ENCODE data around the gene CNOT6L. TPM values are rescaled to one million over a fixed set of nuclear protein-coding genes. Genes with fewer than 3 reads are reported as not detected.
A peak's percentile ranks its signal among the peaks of the same experiment; 100 is the strongest.
"Not testable (repeated sequence)": the region's sequence is repeated elsewhere in the genome, so short reads cannot be mapped to it uniquely, and the experiment has no call there.

Gene CNOT6L
- total RNA-seq (2014; rRNA removed; shearing (Covaris generic)), result 3.2 and 4.2 TPM in 2 replicates

DNA sequence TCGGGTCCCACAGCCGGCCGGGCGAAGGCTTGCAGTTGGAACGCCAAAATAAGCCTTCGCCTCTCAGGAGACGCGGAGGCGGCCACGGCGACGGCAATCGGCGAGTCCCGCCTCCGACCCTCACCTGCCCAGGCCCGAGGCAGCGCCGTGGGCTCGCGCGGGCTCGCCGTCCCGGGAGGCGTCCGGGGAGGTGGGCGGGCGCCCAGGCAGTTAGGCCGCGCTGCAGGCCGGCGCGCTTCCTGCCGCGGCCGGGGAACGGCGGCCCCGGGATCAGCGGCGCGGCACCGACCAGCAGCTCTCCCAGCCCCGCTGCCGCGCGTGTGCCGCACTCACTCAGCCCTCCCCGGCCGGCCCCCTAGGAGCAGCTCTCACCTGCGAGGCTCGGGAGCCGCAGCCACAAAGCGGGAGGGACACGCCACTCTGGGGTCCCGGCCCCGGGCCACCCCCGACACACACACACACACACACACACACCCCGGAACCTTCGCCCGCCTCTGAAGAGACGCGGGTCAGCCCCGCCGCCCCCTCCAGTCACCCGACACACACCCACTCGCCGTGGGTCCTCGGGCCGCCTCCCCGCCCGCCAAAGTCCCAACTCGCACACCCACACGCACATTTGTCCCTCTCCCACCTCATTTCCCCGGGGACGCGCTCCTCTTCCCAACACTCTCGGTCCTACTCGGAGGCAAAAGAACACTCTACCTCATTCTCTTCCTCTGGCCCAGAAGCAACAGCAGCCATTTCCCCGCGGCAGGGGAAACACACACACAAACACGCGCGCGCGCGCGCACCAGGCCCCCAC lies at the start of gene CNOT6L:
CNOT6L (minus strand) TSS at position 767 of the 802 bp plus-strand sequence; CDS start at position 707, 60 bp downstream.
- peak; percentile 62 for DNase-seq (ENCODE audit: low read depth)

DNA sequence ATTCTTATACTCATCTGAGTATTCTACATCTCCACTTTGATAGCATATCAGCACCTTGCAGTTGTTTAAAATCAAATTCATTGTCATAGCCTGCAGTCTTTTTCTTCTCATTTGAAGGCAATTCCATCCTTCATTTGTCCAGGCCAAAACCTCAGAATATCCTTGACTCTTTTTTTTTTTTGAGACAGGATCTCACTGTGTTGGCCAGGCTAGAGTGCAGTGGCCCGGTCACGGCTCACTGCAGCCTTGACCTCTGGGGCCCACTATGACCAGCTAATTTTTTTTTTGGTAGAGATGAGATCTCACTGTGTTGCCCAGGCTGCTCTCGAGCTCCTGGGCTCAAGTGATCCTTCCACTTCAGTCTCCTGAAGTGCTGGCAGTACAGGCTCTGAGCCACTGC lies 46.1 kb upstream of the CNOT6L start:
- DNase-seq (ENCODE audit: low read depth), result no peak

- DNase-seq (ENCODE audit: low read depth), result not testable (repeated sequence)
These were observed 44.2 kb upstream of the CNOT6L start for GRCh38 chr4:77863341-77863740.

DNA sequence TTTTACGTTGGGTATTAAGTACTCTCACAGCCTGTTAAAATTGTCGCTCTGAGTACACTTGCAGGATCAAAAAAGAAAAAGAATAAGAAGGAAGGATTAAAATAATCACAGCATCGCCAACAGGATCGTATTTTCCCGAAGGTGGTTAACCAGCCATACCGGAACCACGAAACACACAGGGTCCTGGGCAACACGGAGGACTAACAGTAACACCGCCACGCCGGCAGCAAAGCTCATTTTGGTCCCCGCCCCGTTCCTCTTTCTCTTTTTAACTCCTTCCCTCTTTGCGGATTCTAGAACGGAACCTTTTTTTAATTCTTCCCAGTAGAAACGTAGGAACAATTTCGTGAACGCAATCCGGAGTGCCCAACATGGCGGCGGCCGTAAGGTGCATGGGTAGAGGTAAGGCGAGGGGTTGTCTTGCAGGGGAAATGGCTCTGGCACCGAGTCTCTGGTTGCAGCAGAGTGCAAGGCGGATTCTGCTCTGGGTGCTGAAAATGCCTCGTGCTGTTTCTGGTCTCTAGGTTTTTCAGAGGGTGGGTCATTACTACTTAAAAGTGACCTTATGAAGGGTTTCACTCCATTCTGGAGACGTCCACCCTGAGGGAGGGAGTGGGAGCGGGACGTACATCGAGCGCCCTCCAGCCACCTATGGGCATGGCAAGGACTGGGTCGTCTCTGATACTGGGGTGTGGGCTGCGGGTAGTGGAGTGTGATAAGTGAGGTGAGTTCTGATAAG lies 43.5 kb upstream of the CNOT6L start, which contains the start of gene MRPL1:
MRPL1 (plus strand) TSS at position 353 of the 739 bp plus-strand sequence; CDS start at position 372, 19 bp downstream.
- DNase-seq (ENCODE audit: low read depth), result peak; percentile 85

- DNase-seq (ENCODE audit: low read depth), result no peak
These were observed 42.3 kb upstream of the CNOT6L start for GRCh38 chr4:77861495-77861894.

GRCh38 chr4:77859256-77859655 lies 40.1 kb upstream of the CNOT6L start:
- no peak for DNase-seq (ENCODE audit: low read depth)

- no peak for DNase-seq (ENCODE audit: low read depth)
These were observed 37.0 kb upstream of the CNOT6L start for GRCh38 chr4:77856152-77856551.

- DNase-seq (ENCODE audit: low read depth), result no peak
These were observed 35.4 kb upstream of the CNOT6L start for GRCh38 chr4:77854431-77855111.

GRCh38 chr4:77852892-77853495 lies 33.8 kb upstream of the CNOT6L start:
- DNase-seq (ENCODE audit: low read depth), result no peak

- DNase-seq (ENCODE audit: low read depth), result no peak
These were observed 30.3 kb upstream of the CNOT6L start for GRCh38 chr4:77849278-77849965.

DNA sequence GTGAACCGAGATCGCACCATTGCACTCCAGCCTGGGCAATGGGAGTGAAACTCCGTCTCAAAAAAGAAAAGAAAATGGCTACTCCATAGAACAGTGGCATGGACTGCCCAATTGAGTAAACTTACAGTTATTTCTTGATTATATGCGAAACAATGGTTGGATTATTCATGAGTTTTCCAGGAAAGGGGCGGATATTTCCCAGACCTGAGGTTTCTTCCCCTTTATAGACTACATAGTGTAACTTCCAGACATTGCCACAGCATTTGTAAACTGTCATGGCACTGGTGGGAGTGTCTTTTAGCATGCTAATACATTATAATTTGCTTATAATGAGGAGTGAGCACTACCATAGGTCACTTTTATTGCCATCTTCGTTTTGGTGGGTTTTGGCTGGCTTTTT lies 29.3 kb upstream of the CNOT6L start:
- no peak for DNase-seq (ENCODE audit: low read depth)

- DNase-seq (ENCODE audit: low read depth), result no peak
These were observed 26.8 kb upstream of the CNOT6L start for GRCh38 chr4:77845929-77846328.

DNA sequence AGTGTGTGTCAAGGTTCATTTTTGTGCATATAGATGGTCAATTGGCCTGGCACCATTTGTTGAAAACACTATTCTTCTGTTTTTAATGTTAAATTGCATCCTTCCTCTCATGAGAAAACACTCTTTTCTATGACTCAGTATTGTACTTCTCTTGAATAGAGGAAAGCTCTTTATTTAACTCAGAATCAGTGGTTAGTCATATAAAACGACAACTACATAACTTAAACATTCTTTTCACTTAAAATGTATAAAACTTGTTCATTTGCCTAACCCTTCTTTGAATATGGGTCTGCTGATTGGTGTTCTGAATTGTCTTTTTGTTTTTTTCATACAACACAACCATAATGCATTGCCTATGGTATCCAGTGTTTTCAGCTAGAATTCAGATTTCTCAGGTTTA lies 26.2 kb upstream of the CNOT6L start:
- DNase-seq (ENCODE audit: low read depth), result no peak

DNA sequence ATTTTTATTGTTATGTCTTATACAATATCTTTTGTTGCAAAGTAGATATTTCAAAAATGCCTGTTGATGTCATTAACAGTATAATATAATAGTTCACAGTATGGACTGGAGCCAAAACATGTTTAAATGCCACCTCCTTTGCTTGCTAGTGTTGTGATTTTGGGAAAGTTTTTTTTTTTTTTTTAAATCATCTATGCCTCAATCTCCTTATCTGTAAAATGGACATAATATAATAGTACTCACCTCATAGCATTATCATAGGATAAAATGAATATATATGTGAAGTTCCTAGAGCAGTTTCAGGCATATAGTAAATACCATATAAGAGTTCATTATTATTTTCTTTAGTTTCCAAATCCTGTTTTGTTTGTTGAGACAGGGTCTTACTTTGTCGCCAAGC lies 25.2 kb upstream of the CNOT6L start:
- DNase-seq (ENCODE audit: low read depth), result no peak

GRCh38 chr4:77843628-77844027 lies 24.5 kb upstream of the CNOT6L start:
- no peak for DNase-seq (ENCODE audit: low read depth)

- no peak for DNase-seq (ENCODE audit: low read depth)
These were observed 15.2 kb upstream of the CNOT6L start for GRCh38 chr4:77834403-77834802.

GRCh38 chr4:77833126-77833724 lies 14.1 kb upstream of the CNOT6L start:
- DNase-seq (ENCODE audit: low read depth), result no peak

DNA sequence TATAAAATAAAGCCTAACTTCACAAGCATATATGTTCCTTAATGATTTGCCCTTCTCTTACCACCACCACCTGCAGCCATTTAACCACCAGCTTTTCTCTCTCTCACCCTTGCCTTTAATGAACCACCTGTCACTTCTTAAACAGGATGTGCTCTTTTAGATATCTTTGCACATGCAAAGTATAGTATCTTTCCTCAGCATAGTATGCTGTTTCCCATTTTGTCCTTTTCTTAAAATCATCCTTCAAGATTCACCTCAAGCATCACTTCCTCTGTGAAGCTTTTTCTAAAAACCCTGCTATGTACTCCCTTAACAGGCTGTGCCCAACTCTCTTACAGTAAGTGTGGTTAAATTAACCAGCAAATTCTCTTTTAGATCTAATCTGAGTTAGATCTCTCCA lies 8.2 kb upstream of the CNOT6L start:
- DNase-seq (ENCODE audit: low read depth), result no peak

GRCh38 chr4:77826275-77826674 lies 7.1 kb upstream of the CNOT6L start:
- no peak for DNase-seq (ENCODE audit: low read depth)

- no peak for DNase-seq (ENCODE audit: low read depth)
These were observed 2.6 kb upstream of the CNOT6L start for GRCh38 chr4:77821775-77822174.

Measured in Daoy (cell line).